CD4-positive, alpha-beta T cell treated with Interferon gamma for 1 hour (primary cell): ENCODE results near the gene VAMP8.
"Not testable (repeated sequence)": the region's sequence is repeated elsewhere in the genome, so short reads cannot be mapped to it uniquely, and the experiment has no call there.

ENCODE experiments used
- DNase-seq: peaks from one replicate; pipeline ENCODE4 v3.0.0-alpha.2; 2020

VAMP8 gene

DNA sequence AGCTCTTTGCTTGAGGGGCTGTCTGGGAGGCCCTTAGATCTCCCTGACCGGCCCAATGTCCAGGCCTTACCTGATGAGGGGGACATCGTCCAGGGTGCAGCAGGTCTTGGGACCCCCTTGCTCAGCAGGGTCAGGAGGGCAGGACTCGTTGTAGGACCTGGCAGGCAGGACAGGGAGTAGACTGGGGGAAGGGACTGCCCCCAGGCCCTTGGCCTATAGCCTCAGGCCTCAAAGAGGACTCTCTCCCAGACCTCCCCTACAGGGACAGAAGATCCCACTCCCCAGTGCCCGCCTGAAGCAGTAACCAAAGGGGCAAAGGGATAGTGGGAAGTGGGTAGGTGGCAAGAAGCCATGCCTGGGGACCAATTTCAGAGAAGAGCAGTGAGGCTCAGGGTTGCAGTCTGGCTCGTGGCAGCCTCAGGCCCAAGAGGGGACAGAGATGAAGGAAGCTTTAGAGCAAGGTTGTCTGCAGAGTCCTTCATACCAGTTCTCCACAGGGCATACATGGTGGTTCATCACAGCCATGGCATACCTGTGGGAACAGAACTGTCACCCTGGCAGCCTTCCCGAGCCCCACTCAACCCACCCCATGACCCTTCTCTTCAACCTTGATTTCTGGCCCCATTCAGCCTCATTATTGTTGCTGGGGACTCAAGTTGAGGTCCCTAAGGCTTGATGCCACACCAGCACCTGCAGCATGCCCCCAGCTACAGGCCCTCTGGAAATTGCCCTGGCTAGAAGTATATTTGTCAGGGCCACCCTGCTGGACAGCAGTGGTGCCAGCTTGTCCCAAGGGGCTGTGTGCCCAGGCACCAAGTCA, 23.8 kb downstream of the VAMP8 start:
- no peak for DNase-seq

DNA sequence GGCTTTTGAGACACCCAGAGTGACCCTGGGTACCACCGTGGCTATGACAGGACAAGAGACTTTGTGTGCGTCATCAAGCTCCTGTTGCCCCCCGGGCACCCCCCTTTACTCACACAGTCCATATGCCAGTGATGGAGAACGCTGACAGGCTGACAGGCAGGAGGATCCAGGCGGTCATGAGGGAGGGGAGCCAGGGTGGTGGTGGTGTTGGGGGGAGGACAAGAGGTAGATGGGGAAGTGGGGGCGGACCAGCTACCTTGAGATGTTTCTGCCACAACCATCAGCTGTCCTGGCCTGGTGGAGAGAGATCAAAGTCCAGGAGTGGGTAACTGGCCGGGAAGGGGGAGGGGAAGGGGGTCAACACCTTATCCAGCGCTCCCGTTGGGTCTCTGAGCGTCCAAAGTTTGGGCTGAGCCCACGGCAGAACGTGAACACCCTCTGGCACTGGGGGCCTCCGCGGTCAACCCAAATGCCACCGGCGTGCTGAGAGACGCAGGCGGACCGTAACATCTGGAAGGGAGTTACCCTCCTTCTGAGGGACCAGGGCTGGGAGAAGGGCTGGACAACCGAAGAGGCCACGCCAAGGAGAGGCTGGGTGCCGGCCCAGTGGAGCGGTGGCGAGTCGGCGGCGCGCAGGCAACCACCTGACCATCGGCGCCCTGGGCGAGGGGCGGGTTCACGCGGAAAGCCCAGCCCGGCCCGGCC, 24.5 kb downstream of the VAMP8 start:
- no peak for DNase-seq

DNA sequence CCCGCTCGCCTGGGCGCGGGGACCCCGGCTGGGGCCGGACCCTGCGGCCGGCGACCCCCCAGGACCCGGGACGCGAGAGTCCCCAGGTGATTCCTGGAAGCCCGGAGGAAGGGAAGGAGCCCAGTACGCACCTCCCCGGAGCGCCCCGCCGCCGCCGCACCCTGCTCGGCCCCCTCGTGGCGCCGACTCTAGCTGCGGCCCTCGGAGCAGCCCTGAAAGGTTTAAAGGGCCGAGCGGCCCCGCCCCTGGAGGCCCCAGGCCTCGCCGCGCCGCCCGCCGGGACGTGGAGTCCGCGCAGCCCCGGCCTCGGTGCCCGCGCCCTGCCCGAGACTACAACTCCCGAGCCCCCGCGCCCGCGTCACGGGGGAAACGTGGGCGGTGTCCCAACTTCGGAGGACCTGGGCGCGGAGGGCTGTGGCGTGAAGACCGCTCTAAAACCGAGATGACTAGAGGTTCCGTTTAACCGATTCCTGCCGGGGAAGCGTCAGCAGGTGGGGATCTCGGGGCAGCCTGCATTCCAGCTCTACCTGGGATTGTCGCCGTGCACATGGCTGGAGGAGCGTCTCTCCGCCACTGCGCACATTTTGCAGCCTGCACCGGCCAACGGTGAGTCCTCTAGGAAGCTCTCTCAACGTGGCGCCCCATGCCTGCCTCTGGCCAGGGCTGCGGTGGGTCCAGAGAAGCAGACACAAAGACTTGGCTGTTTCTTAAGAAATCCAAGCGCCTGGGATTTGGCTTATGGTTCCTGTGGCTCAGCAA, 25.3 kb downstream of the VAMP8 start, which contains the start of gene TMEM150A:
Gene TMEM150A (minus strand): TSS at position 223 of the 759 bp plus-strand sequence. CDS start 750 bp downstream, outside the sequence.
- peak; percentile 88 for DNase-seq

DNA sequence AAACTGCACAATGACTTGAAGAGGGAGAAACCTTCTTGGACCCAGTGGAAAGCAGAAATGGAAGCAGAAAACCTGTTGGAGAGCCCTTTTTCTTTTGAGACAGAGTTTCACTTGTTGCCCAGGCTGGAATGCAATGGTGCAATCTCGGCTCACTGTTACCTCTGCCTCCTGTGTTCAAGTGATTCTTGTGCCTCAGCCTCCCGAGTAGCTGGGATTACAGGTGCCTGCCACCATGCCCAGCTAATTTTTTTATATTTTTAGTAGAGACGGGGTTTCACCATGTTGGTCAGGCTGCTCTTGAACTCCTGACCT, 26.7 kb downstream of the VAMP8 start:
- not testable (repeated sequence) for DNase-seq

DNA sequence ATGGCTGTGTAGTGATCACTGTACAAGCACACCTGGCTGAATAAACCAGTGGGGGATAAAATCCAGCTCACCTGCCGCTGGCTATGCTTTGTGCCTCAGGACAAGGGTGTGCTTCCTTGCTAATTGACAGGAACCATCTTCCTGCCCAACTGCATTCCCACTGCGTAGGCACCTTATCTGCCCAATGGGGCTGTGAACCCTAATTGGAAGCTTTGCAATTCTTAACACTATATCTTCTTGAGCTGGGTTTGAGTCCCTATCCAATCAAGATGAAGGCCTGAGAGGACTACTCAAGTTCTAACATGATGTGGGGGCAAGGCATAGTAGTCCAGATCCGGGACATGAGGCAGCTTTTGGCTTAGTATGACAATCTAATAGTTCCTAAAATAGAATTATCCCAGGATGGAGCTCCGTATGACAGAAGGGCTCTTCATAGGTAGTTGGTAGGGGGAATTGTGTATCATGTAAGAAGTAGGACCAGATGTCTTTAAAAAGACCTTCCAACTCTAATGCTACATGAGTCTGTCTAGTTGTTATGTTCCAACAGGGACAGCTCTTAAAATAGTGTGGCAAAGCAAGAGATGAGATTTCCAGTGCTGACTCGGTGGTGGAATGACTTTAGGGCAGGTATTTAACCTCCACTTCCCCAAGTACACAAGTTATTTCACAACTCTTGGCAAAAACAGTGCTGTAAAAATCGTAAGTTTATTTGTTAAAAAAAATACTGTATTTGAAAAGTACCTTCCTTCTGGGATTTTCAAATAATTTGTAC, 27.4 kb downstream of the VAMP8 start:
- no peak for DNase-seq

DNA sequence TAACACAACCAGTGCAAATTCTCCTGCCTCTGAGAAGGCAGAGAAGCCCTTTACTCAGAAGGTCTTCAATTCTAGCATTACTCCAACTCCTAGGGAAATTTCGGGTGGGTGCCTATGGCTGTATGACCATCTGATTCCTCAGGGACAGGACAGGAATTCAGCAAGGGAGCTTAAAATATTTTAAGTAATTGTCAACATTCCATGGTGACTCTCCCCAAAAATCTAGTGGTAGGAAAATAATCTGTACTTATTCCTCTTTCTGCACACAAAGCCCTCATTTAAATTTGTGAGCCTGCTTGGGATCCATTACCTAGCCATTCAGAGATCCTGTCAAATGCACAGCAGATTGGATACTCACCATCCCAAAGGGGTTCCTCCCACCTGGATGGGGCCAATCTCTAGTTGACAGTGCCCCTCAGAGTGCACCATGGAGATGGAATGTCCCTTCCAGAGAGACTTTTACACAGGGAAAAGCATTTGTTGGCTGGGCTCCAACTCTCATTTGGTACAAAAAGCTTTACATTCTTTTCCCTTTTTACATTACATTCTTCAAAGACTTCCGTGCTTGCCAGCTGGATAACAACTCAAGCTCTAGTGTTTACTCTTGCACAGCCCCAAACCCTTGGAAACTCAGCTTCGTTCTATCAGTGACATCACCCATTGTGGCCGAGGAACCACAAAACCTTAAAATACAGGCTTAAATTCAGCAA, 28.2 kb downstream of the VAMP8 start:
- no peak for DNase-seq

DNA sequence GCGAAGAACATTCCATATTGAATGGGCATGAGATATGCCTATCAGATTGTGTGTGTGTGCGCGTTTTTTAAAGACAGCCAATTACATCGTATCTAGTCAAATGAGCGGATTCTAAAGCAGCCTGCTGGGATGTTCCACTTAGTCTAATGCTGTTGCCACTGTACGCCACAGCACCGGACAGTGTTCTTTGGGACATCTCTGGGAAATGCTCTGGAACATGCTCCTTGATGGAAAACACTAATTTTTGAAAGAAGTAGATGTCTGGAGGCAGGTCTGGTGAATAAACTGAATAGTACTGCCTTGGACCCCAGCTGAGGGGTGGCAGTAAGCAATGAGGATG, 28.7 kb downstream of the VAMP8 start:
- DNase-seq: no peak

DNA sequence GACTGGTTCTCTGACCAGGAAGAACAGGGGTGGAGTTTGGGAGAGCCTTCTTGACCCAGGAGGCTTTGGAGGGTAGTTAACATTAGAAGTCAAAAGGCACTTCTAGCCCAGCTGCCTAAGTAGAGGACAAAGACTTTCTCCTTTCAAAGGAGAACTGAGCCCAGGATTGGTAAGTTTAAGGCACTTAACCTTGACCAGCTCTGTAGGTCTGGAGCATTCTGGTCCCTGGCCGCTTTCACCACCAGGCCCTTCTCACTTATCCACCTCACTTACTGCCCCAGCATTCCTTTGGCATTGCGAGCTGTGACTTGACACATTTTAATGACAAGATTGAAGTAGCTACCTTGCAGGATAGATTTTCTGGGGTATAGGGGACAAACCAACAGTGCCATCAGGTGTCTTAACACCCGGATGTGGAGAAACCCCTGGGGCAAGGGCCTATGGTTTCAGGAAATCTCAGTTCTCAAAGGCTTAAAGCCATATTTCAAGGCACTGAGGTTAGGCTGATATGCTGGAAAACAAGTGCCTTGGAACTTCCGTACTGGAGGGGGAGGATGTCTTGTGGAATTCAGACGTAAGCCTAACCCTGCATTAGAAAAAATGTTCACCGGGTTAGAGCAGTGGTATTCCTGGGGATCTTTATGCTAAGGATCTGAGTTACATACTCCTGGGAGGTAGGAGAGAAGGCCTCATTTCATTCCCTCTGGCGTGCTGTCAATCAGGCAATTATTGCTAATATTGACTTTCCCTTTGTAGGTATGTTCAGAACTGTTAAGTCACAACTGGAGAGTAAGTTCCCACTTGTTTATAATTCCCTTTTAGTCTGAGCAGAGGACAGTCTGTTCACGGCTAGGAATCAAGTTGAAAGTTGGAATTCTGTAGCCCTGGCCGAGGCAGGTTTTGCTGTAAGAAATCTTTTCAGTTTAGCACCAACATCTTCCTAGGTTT, 30.2 kb downstream of the VAMP8 start:
- no peak for DNase-seq

DNA sequence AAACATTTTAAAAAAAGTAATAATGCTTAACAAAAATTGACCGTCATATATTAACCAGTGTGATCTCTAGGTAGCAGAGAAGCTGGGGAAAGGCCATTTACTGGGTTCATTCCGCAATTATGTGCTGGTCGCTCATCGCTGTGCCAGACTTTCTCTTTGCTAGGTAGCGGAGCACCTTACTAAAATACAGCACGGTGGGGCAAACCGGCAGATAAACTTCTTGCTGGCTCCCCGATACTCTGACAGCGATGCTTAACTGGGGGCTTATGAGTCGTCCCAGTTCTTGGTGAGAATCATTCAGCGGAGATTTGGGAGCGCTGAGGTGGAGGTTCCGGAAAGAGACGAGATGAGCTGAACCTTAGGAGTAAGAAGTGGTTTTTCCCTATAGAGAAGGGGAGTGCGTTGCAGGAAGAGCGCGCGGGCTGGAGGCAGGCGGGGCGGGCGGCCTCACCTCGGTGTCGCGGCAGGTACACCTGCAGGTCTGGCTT, 33.9 kb downstream of the VAMP8 start:
- no peak for DNase-seq

DNA sequence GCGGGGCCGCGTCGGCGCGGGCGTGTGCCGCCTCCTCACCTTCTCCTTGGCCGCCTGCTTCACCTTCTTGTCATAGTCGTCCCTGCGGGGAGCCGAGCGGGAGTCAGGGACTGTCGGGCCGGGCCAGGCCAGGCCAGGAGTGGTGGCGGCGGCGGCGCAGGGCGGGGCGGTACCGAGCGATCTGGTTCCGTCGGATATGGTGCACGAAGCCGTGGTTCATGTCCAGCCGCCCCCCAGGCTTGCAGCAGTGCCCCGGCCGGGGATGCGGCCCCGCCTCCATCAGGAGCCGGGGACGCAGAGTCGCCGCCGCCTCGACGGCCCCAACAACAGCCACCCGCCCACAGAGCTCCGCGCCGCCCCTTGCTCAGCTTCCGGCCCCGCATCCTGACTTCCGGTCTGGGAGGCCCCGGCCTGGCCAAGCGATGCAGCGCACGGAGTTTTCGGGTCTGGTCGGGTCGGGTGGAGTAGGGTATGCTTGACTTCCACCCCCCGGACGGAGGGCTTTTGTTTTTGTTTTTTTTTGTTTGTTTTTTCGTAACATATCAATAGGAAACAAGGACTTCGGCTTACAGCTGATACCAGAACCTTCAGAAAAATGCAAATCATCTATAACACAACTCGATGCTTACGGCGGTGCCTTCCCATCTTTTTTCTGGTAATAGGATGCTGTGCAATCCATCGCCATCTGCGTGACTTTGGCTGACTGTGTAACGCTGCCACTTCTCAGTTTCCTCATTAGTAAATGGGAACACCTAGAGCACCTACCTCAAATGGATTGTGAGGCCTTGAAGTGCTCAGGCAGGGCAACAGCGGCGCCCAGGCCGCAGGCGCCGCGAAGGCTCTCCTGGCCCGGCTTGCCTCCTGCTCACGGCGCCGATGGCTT, 34.6 kb downstream of the VAMP8 start, which contains the start of gene C2orf68:
Gene C2orf68 (minus strand): TSS at position 362 of the 883 bp plus-strand sequence. CDS start 82 bp downstream, at position 280.
- peak; percentile 83 for DNase-seq

DNA sequence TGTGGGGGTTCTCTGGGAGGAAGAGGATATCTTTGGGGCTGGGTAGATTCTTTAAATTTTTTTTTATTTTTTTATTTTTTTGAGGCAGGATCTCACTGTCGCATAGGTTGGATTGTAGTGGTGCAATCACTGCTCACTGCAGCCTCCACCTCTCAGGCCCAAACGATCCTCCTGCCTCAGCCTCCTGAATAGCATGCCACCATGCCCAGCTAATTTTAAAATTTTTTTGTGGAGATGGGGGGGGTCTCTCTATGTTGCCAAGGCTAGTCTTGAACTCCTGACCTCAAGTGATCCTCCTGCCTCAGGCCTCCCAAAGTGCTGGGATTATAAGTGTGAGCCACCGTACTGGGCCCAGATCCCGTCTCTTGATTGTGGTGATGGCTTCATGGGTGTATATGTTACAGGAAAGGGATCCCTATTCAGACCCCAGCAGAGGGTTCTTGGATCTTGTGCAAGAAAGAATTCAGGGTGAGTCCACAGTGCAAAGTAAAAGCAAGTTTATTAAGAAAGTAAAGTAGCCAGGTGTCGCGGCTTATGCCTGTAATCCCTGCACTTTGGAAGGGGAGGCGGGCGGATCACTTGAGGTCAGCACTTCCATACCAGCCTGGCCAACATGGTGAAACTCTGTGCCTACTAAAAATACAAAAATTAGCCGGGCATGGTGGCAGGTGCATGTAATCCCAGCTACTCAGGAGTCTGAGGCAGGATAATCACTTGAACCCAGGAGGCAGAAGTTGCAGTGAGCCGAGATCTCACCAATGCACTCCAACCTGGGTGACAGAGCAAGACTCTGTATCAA, 36.5 kb downstream of the VAMP8 start:
- no peak for DNase-seq

DNA sequence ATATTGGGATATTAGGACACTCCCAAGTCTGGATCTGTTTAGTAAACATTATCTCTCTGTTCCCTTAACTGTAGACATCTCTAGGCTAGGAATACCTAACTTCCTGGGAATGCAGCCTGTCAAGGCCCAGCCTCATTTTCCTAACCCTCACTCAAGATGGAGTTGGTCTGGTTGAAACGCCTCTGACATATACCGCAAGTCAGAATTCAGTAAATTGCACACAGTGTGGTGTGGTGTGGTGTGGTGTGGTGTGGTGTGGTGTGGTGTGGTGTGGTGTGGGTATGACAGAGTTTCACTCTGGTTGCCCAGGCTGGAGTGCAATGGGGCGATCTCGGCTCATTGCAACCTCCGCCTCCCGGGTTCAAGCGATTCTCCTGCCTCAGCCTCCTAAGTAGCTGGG, 37.4 kb downstream of the VAMP8 start:
- DNase-seq: not testable (repeated sequence)

DNA sequence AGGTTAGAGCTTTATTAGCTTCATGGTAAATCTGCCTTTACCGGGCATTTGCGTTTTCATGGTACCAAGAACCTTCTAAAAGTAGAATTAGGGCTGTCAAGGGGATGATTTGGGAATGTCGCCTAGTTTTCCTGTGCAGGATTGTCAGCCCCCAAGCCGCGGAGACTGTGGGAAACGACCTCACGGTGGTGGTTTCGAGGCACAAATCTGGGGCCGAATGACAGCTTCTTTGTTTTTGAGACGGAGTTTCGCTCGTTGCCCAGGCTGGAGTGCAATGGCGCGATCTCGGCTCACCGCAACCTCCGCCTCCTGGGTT, 38.0 kb downstream of the VAMP8 start:
- DNase-seq: no peak

DNA sequence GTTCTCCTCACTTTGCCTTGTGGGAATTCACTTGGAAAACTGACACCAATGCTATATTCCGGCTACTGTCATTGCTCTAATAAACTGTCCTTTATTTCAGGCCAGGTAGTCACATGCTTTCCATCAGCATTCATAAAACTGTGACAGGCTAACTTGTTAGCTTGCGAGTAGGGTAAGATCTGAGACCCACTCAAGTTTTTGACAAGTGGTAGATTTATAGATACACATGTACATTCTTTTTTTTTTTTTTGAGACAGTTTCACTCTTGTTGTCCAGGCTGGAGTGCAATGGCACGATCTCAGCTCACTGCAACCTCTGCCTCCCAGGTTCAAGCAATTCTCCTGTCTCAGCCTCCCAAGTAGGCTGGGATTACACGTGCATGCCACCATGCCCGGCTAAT, 40.3 kb downstream of the VAMP8 start:
- DNase-seq: not testable (repeated sequence)

DNA sequence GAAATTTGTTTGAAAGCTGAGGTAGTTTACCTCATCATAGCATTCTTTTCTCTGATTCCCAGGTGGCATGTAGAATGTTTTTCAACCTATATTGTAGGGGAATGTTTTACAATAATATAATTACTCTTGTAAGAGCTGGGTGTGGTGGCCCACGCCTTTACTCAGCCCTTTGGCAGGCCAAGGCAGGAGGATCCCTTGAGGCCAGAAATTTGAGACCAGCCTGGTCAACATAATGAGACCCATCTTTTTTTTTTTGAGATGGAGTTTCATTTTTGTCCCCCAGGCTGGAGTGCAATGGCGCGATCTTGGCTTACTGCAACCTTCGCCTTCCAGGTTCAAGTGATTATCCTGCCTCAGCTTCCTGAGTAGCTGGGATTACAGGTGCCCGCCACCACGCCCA, 42.2 kb downstream of the VAMP8 start:
- no peak for DNase-seq

DNA sequence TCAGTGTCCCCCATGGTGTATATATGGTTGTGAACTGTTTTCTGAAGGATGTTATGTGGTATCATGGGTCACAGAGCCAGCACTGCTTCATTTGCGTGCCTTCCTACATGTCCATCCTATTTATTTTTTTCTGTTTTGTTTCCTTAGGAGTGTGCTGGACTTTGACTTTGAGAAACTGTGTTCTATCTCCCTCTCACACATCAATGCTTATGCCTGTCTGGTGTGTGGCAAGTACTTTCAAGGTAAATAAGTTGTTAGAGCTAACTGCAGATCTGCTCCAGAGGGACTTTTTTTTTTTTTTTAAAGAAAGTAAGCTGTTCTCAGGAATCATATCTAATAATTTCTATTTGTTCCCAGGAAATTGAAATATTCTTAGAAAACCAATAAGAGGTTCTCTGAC, 44.0 kb downstream of the VAMP8 start:
- DNase-seq: no peak

DNA sequence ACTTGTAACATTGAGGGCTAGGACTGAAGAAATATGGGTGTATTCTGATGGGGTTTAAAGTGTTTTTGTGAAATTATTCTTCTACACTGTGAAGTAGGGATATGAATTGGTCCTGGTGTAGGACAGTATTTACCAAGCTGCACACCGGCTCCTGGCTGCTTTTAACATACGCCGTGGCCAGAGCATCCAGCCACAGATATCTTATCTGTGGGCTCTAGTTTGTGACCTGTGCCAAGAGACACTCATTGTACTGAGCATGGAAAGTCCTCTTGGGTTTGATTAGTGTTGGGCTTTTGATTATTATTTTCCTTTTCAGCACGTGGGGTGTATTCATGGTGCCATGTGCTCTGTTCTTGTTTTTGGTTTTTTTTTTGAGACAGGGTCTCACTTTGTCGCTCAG, 46.6 kb downstream of the VAMP8 start:
- DNase-seq: no peak

DNA sequence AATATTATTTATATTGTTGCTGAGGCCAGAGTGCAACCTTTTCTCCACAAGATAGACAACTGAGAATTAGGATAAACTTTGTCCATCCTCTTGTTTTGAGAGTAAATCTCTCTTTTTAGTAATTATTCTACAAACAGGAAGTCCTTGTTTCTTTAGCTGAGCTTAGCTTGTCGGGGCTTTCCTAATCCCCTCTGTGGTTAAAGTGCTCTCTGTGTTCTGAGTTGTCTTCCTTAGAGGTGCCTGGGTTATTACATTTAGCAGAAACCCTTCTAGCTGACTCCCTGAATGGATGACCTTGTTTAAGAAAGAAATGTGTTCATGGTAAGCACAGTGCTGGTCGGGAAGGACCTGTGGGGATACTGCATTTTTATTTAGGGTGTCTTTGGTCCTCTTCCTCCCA, 51.3 kb downstream of the VAMP8 start:
- DNase-seq: no peak

DNA sequence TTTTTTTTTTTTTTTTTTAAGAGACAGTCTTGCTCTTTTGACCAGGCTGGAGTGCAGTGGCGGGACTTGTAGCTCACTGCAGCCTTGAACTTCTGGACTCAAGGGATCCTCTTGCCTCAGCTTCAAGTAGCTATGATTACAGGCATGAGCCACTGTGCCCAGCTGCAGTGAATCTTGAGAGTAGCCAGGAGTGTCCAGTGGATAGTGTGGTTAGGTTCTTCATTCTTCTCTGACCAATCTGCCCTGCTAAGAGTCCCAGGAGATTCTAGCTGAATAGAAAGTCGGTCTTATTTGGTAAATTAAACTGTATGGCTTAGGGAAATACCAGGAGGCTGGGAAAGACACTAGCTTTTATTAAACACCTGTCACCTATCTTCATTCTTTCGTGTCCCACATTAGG, 53.9 kb downstream of the VAMP8 start:
- no peak for DNase-seq
